Stimulated activated CD4-positive, alpha-beta T cell treated with anti-CD3 and anti-CD28 coated beads, Interleukin-4, amount 100 ng/mL, for 4 hours (primary cell): ENCODE measurements around the gene OR10D3.
"Not testable (repeated sequence)": the region's sequence is repeated elsewhere in the genome, so short reads cannot be mapped to it uniquely, and the experiment has no call there.

Experiments
- DNase-seq, 2 experiments: peaks; one replicate each; pipeline ENCODE4 v3.0.0-alpha.2; 2020

OR10D3 gene, protein sequence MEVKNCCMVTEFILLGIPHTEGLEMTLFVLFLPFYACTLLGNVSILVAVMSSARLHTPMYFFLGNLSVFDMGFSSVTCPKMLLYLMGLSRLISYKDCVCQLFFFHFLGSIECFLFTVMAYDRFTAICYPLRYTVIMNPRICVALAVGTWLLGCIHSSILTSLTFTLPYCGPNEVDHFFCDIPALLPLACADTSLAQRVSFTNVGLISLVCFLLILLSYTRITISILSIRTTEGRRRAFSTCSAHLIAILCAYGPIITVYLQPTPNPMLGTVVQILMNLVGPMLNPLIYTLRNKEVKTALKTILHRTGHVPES

DNA sequence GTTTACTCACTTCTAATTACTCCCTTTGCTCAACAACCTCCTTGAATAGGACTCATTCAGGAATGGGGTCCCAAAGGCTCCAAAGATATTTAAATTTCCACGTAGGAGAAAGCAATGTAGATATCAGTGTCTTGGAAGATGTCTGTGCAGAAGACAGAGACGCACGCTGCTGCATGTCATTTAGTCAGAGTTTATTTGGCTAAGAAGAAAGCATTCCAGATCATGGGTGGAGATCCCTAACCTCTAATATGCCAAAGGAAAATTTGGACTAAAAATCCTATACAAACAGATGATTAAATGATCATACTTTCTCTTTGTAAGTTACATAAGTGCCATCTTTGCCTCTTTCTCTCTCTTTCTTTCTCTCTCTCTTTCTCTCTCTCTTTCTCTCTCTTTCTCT is at the start of gene OR10D3:
Gene OR10D3, plus strand, starts transcription at position 278 of the 400 bp plus-strand sequence. CDS start 1,925 bp downstream, outside the sequence.
- DNase-seq, result no peak

DNA sequence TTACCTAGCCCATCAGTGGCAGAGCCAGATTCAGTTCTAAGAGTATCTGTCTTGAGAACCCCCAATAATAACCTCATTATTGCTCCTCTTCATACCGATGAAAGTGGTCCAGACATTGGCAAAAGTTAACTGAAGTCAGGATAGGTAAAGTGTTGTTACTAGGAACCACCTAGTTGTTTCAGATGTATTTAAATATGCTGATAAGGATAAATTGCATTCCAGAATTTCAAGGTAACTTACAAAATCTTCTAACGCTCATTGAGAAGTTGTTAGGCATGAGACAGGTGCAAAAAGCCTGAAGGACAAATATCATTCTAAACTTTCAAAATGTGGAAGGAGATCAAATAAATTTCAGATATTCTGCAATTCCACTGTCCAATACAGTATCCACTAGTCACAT is 40.1 kb upstream of the OR10D3 start:
- DNase-seq, result no peak

DNA sequence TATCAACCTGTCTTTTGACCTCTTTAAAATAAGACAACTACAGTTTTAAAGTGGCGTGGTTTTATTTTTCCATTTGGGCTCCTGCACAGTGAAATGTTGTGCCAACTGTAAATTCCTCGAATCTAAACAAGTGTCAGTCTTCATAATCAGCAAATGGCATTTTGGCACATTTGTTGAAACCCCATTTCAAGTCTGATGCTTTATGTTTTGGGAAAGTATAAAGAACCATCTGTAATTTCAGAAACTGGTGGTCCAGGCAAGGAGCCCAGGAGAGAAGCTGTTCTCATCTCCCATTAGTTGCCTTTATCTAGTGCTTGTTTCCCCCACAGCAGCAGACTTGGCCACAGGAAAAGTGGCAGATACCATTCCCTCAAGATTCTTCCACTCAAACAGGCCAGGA is 35.2 kb upstream of the OR10D3 start:
- DNase-seq, result no peak

DNA sequence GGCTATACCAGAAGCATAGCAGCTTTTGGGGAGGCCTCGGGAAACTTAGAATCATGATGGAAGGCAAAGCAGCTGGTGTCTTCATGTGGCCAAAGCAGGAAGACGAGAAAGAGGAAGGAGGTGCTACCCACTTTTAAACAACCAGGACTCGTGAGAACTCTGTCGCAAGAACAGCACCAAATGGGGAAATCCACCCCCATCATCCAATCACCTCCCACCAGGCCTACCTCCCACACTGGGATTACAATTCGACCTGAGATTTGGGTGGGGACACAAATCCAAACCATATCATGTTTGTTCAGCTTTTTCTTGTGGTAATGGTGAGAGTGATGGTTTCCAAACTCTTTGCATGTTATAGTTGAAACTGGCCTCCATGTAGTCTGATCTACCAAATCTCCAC is 32.5 kb upstream of the OR10D3 start:
- DNase-seq, result no peak

DNA sequence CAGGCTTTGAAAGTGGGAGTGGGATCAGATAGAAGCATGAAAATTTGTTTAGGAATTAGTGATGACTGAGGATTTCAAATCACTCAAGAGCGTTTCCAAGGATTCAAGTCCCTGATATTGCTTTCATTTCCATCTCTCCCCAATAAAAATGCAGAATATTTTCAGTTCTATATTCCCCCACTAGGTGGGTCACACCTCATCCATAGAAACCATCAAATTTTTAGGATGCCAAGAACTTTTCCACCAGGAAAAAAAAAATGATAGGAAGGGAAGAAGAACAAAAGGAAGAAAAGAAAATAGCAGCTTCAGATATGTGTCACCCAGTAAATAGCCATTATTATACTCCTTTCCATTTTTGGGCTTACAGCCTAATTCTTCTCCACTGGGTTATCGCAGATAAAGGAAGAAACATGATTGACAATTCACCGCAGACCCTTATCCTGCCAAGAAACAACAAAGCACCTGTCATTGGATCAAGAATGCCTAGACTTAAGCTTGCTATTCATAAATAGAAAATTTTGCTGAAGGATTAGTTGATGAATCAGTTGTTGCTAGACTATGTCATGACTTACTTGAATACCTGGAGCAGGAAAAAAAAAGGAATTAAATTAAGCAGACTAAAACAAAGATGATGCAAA is 30.3 kb upstream of the OR10D3 start:
- DNase-seq, result no peak

DNA sequence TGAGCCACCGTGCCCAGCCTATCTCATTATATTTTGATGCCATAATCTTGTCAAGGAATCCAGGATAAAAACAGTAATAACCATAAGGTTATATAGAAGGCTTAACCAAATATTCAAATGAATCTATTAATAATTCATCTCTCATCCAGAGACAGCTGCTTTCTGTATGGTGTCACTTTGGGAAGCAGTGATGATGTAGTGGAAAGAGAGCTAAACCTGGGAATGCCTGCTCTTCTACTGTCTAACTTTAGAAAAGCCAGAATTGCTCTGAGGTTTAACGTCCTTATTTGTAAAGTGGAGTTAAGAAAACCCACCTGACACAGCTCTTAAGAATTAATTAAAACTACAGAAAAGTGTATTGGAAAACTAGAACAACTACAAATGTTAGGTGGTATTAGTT is 29.3 kb upstream of the OR10D3 start:
- no peak for DNase-seq

DNA sequence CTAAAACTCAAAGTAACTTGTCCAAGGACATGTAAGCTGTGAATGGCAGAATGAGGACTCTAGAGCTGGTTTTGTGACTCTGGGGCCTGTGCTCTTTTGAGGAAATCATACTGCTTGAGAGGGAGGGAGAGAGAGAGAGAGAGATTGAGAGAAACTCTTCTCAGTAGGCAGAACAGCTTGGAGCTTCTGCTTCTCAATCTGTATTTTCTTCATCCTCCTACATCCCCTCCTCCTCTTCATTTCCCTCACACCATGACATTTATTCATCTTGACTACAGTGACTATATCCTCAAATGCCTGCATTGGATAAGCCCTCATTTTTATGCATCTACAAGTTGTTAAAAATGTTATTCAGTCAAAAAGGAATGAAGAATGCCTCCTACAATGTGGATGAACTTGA is 23.7 kb upstream of the OR10D3 start:
- no peak for DNase-seq

DNA sequence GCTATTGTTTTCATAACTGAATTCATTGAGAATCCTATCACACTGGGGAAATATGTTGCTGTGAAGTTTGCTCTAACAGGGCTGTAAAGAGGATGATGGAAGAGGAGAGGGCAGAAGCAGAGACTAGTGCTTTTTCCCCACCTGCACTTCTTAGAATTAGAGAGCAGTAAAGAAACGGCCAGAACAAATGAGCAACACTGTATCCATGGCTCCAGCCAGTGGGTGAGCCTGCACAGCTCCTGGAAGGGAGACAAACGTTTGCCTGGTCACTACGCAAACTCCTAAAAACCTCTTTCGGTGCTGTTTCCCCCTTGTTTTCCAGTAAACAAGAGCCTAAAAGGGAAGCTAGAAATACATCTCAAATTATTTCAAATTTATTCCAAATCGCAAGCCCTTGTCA is 22.2 kb upstream of the OR10D3 start:
- DNase-seq, result no peak

DNA sequence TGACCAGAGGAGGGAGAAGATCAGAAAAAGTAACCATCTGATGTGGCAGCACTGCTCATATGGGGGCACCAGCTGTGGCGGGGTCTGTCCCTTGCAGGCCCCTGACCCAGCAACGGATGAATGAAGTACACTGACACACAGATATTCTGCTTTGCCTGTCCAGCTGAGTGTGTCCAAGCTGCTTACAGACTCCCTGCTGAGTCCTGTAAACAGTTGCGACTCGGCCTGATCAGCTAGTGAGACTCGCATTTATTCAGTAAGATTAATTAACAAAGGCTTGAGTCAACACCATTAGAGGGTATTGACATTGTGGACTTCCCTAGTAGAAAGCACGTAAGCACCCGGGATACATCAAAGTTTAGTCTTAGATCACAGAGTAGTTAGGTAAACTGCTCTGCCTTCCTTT is 15.3 kb upstream of the OR10D3 start:
- no peak for DNase-seq

DNA sequence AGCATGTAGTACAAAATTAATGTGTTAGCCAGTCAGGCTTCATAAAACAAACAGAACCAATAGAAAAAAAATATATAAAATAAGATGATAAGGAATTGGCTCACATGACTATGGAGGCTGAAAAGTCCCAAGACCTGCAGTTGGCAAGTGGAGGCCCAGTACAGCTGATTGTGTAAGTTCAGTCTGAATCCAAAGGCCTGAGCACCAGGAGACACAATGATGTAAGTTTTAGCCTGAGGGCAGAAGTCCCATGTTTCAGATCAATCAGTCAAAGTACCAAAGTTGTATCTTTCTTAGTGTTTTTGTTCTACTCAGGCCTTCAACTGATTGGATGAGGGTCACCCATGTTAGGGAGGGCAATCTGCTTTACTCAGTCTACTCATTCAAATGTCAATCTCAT is 14.3 kb upstream of the OR10D3 start:
- DNase-seq, result no peak

DNA sequence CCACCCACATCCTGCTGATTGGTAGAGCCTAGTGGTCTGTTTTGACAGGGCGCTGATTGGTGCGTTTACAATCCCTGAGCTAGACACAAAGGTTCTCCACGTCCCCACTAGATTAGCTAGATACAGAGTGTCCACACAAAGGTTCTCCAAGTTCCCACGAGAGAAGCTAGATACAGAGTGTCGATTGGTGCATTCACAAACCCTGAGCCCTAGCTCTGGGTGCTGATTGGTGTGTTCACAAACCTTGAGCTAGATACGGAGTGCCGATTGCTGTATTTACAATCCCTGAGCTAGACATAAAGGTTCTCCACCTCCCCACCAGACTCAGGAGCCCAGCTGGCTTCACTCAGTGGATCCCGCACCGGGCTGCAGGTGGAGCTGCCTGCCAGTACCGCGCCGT is 12.8 kb upstream of the OR10D3 start:
- not testable (repeated sequence) for DNase-seq

DNA sequence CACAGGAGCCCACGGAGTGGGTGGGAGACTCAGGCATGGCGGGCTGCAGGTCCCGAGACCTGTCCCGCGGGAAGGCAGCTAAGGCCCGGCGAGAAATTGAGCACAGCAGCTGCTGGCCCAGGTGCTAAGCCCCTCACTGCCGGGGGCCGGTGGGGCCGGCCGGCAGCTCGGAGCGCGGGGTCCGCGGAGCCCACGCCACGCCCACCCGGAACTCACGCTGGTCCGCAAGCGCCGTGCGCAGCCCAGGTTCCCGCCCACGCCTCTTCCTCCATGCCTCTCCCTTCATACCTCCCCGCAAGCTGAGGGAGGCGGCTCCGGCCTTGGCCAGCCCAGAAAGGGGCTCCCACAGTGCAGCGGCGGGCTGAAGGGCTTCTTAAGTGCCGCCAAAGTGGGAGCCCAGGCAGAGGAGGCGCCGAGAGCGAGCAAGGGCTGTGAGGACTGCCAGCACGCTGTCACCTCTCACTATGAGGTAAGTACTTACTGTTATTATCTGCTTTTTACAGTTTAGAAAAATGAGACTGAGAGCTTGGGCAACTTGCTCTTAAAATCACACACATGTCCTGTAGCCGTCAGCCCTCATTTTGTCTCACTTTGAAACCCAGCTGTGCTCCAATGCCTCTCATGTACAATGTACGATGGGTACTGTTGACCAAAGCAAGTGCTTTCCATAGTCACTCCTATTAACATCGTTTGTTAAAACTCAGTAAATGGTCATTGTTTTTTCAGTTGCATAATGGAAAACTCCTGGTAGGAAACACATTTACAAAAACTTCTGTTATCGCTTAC is 12.2 kb upstream of the OR10D3 start:
- no peak for DNase-seq

DNA sequence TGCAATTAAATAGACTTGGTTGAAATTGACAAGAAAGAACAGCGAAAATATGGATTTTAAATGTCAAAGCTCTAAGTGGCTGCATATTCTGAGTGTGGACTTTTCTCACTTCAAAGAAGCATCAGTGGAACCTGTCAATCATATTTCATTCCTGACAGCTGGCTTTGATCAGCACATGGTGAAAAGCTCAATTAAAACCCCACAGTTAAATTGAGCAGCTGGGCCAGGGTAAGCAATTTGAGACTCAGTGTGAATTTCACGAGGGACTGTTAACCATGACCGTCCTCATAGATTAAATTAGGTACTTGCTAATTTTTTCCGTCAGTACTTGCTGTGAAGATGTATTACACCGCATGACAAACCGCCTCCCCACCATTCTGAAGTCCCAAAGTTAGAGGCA is 11.0 kb upstream of the OR10D3 start:
- no peak for DNase-seq

DNA sequence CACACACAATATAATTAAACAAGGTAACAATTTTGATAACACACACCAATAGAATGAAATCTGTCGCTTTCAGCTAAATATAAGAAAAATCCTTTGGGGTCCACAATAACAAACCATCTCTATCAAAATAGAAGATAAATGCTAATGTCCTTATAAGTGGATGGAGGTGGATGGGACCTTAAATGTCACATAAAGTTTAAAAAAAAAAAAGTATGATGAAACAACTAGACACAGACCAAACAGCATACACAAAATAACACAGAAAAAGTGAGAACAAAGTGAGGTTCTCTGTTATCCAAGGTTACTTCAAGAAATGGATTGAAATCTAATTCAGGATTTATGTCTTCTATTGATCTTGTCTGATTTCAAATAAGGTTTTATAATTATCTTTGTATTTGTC is 10.5 kb upstream of the OR10D3 start:
- no peak for DNase-seq

DNA sequence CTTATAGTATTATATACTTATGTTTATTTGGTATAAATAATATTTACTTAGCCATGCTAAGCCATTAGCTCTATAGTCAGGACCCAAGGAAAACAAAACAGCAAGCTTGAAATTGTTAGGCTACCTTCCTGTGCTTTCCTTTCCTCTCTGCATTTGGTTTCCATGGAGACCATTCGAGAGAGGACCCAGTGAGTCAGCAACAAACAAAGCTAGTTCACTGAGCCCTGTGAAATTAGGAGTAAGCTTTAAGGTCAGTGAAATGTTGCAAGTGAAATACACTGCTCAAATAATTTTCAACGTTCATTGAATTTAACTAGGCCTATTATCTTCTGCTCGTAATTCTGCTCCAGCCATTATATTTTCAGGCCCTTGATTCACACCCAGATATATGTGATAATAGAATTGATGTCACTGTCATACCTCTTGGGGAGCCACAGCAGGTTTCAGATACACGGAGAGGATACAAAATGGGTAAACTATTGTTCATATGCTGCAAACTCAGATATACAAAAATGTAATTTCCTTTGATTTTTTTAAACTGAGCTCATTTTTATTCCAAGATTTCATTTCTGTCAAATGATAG is 9.1 kb upstream of the OR10D3 start:
- DNase-seq, result no peak

DNA sequence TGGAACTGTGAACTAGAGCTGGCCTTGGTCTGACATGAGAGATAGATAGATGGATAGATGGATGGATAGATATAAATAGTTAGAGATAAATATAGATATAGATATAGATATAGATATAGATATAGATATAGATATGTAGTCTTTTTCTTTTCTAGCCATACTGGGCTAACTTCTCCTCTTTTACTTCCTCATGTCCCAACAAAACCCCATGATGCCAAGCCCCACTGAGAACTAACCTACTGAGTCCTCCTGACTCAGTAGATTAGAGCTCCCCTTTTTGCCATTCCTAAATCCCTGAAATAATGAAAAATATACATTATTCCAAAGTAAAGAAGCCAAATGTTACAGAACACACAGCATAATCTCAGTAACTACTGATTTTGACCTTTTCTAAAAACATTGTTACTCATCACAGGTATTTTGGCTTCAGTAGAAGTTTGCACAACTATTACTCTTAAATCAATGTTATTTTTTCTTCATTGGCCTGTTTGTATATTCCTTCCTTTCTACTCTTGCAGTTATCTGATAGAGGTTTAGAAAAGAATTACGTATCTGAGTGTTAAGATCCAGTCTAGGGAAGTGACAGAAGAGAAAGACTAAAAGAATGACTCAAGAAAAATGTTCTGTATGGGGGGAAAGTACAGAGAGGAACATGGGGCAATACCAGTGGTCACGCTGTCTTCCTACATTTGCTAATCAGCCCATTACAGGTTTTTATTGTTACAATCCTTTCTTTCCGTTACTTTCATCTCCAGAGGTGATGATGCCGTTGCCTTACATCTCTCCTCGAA is 6.0 kb upstream of the OR10D3 start:
- no peak for DNase-seq

DNA sequence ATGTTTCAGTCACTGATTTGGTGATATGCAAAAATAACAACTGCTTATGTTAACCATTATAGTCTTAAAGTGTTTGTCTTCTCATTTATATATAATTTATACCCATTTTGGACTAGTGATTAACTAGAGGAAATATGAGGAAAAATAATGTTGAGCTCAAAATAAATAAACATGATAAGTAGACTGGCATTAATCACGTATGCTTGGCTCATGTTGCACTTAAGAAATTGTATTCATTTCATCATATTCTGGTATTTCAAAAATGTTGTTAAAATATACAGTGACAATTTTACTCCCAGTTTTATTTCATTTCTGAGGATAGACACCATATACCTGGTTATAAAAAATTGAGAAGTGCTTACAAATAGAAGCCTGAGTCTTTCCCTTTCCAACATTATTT is 3.8 kb upstream of the OR10D3 start:
- DNase-seq, result no peak

DNA sequence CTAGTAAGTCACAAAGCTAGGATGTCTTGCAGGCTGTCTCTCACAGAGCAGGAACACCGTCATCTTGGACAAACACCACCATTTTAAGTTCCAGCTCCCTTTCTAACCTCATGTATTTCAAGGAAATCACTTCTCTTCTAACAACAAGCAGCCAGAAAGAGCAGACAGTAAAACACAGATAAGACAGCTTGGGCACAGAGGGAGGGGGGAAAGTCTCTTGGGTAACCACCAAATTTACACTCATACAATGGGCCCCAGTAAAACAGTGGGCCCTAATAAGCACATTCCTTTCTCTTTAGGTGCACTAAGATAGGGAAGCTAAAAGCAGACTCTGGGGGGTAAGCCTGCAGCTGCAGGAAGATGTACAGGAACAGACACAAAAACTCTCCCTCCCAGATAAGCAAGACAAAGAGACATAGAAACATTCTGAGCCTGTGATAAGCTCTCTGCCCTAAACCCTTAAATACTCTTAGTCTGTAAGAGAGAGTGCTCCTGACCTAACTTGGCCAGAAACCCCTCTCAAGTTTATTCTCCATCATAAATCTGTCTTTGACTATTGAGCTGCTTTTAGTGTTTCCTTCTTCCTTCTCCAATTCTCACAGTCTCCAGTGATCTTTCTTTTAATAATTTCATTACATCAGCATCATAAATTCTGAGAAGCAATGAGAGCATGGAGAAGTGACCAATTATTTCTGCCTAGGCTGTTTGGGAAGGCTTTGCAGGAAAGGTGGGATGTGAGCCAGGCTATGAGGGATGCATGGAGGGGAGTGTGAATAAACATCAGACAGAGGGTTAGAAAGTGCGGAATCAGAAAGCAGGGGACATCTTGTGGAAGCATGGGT is 7.4 kb downstream of the OR10D3 start:
- DNase-seq, result no peak

DNA sequence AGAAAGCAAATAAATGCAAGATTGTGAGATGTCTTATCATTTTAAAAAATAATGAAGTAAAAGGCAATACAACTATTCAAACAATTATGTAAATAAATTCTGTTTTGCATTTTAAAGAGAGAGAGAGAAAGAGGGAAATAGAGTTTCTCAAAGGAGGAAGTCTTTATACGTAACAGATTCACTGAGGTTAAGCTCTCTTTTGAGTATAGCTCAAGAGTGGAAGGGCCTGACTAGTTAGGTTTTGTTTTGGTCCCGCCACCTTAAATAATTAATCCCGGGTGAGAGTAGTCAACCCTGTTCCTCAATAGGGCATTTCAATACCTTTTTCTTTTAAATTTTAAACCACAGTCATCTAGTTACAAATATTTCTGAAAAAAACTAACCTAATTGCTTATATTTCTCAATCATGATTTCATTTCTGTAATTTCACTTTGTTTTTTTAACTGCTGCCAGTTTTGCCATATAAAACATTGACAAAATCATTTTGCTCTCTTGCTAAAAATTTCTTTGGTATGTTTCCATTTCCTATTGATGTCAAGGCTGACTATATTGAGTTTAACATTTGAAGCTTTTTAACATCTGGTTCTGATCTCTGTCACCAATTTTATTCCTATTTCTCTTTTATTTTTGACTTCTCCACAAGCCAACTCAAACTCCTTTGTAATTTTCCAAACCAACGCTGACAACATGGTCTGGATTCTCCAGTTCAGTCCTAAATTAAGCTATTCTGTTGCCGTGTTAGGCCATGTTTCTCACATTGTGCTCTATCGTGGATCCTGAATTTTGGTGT is 10.3 kb downstream of the OR10D3 start:
- no peak for DNase-seq

DNA sequence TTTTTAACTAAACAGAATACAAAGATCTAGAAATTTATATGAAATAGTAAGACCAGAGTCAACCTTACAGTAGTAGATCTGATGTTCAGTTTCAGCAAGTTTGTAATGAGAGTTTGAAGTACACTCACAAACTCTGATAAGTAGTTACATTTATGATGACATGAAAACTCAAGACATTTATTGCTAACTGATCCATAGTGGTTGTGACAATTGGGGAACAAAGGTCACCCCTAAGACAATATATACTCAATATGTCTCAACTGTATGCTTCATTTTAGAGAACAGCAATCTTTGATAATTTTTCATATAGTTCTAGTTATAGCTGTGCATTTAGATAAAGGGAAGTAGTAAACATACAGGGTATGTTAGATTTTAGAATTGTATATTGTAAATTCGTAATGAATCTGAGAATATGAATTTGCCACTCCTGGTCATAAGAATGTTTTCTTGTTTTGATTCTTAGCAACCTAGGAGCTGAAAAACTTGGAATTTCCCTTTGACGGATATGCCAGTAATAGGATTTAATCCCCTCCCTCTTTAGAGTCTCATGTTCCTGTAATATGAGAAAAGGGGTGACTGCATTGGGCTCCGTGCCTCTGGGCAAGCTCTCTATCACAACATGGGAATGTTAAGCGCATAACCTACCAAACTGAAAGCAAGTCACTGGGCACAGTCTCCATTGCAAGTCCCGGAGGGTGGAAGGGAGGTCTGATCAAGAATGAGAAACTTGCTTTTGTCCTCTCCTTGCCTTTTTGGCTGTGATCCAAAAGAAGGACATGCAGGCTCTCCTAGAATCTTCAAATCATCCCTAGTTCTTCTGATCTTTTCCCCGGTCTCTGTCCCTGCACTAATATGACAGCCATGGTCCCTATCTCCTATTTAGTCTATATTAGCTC is 11.4 kb downstream of the OR10D3 start:
- no peak for DNase-seq
